Endodermal cell (in vitro differentiated cells): ENCODE data around the gene TMBIM1. TPM values are rescaled to one million over a fixed set of nuclear protein-coding genes. Genes with fewer than 3 reads are reported as not detected.

ENCODE experiments used
- DNase-seq: peaks from one replicate; pipeline ENCODE4 v3.0.0-alpha.2; 2017
- H3K27ac ChIP-seq: 2 replicates; pipeline ENCODE4 v1.5.1; 2013; ENCODE audit warnings: mild to moderate bottlenecking, low read depth, low read length, moderate library complexity
- H3K27me3 ChIP-seq: 2 replicates; pipeline ENCODE4 v1.6.1; 2013; ENCODE audit warnings: mild to moderate bottlenecking, low read length, moderate library complexity; ENCODE audit not compliant: insufficient read depth, control insufficient read depth, poor library complexity, severe bottlenecking
- H3K36me3 ChIP-seq: 2 replicates; pipeline ENCODE4 v1.7.0; 2013; ENCODE audit warnings: mild to moderate bottlenecking, low read length, moderate library complexity; ENCODE audit not compliant: control insufficient read depth, insufficient read depth
- H3K4me1 ChIP-seq: one replicate; pipeline ENCODE4 v1.7.0; 2013; ENCODE audit warnings: low read length; ENCODE audit not compliant: control insufficient read depth, insufficient read depth
- H3K4me3 ChIP-seq: 2 replicates; pipeline ENCODE4 v1.5.1; 2013; ENCODE audit warnings: mild to moderate bottlenecking, low read length, moderate library complexity
- H3K9ac ChIP-seq: 2 replicates; pipeline ENCODE4 v1.6.1; 2013; ENCODE audit warnings: mild to moderate bottlenecking, low read length, moderate library complexity; ENCODE audit not compliant: poor library complexity, severe bottlenecking; ENCODE audit errors: extremely low read depth
- H3K9me3 ChIP-seq: 2 replicates; pipeline ENCODE4 v1.6.1; 2013; ENCODE audit warnings: mild to moderate bottlenecking, low read length, moderate library complexity; ENCODE audit not compliant: control insufficient read depth
- H3K27ac Mint-ChIP-seq: 2 replicates; pipeline ENCODE4 v1.8.0; 2020; ENCODE audit warnings: mixed read lengths
- H3K27me3 Mint-ChIP-seq: 2 replicates; pipeline ENCODE4 v1.8.0; 2021; ENCODE audit warnings: mild to moderate bottlenecking, mixed read lengths; ENCODE audit not compliant: insufficient read depth
- H3K36me3 Mint-ChIP-seq: 2 replicates; pipeline ENCODE4 v1.8.0; 2020; ENCODE audit warnings: low read depth, mixed read lengths
- H3K4me1 Mint-ChIP-seq: 2 replicates; pipeline ENCODE4 v1.8.0; 2020; ENCODE audit warnings: mixed read lengths
- H3K4me3 Mint-ChIP-seq: 2 replicates; pipeline ENCODE4 v1.8.0; 2020; ENCODE audit warnings: mild to moderate bottlenecking, moderate library complexity, mixed read lengths
- H3K9me3 Mint-ChIP-seq: 2 replicates; pipeline ENCODE4 v1.8.0; 2020; ENCODE audit warnings: mild to moderate bottlenecking, mixed read lengths
- WGBS, 2 experiments: methylation state at CpG; one replicate each; pipeline versions ENCODE4 v1.1.5 to v1.1.7; 2013; ENCODE audit warnings: missing lambda C conversion rate in 2 of 2, mixed read lengths in 1 of 2; ENCODE audit not compliant: insufficient coverage in 1 of 2, insufficient read length in 1 of 2; 5-methylcytosine and 5-hydroxymethylcytosine counted together
- total RNA-seq, 2 donors: library from RNA; stranded (reverse); fragmentation: NEBNext Ultra II Directional in 1 of 2; extraction: Animal tissue kit (Norgen Biotek cat#: 25700) in 1 of 2; gene quantifications; 2 replicates in 1 of 2; 3 replicates in 1 of 2; pipeline ENCODE4 v1.2.1, GENCODE V29; 2021
- TF ChIP-seq, protein P1 (sequence below): fragments of 200-600 bp; sonication (generic); conservative IDR thresholded peaks from 2 replicates; pipeline ENCODE4 v1.5.0; 2021; ENCODE audit warnings: antibody characterized with exemption, mild to moderate bottlenecking

The TMBIM1 gene
- total RNA-seq, 2 donors from 2014 or later, result 50.7 to 53.8 TPM

DNA sequence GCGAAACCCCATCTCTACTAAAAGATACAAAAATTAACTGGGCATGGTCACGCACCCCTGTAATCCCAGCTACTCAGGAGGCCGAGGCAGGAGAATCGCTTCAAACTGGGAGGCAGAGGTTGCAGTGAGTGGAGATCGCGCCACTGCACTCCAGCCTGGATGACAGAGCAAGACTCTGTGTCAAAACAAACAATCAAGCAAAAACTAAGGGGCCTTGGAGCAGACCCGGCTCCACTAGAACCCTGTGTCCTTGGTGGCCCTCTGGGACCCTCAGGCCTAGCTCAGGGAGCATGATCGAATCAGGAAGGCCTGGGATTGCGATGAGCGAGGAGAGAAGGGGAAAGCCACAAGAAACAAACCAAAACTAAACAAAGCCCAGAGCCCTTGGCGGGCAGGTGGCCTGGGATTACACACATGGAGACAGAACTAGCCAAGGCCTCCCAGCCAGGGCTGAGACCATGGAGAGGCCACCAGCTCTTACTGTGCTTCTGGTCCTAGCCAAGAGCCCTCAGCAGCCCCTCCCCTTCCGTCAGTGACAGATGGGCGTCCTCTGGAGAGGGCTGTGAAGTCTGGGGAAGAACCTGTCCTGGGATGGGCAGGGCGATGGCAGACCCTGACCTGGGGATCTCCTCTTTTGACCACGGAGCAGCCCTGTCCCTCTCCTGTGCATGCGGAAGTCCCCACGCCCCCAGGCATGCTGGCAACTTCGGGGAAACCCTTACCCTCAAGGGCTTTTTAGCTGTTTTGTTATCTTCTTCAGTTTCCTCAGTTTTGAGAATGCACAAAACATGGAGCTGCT, 36.9 kb upstream of the TMBIM1 start:
- no peaks in the 10 kb centered on the region for H3K27me3 Mint-ChIP-seq
- H3K4me1 ChIP-seq, result peaks cover 2% of the 10 kb centered on the region
- no peaks in the 10 kb centered on the region for H3K9me3 Mint-ChIP-seq
- H3K27me3 ChIP-seq, result no peaks in the 10 kb centered on the region
- TF ChIP-seq, protein P1, sequence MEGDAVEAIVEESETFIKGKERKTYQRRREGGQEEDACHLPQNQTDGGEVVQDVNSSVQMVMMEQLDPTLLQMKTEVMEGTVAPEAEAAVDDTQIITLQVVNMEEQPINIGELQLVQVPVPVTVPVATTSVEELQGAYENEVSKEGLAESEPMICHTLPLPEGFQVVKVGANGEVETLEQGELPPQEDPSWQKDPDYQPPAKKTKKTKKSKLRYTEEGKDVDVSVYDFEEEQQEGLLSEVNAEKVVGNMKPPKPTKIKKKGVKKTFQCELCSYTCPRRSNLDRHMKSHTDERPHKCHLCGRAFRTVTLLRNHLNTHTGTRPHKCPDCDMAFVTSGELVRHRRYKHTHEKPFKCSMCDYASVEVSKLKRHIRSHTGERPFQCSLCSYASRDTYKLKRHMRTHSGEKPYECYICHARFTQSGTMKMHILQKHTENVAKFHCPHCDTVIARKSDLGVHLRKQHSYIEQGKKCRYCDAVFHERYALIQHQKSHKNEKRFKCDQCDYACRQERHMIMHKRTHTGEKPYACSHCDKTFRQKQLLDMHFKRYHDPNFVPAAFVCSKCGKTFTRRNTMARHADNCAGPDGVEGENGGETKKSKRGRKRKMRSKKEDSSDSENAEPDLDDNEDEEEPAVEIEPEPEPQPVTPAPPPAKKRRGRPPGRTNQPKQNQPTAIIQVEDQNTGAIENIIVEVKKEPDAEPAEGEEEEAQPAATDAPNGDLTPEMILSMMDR, result no peak
- no peak for DNase-seq
- H3K27ac ChIP-seq, result no peak overlapping the region
- H3K4me3 ChIP-seq, result no peak overlapping the region
- H3K4me1 Mint-ChIP-seq, result peaks cover 30% of the 10 kb centered on the region
- no peaks in the 10 kb centered on the region for H3K36me3 Mint-ChIP-seq
- no peaks in the 10 kb centered on the region for H3K36me3 ChIP-seq
- H3K9me3 ChIP-seq, result no peaks in the 10 kb centered on the region
- no peak overlapping the region for H3K9ac ChIP-seq
- 91 to 93% methylated on average over 16 to 18 of the region's 18 CpGs for WGBS, 2 experiments
- H3K4me3 Mint-ChIP-seq, result no peak overlapping the region
- H3K27ac Mint-ChIP-seq, result peak overlapping the region; percentile 77

- Histone ChIP-seq H3K4me1 (peaks cover 5% of the 10 kb centered on the region), H3K9me3 (no peaks in the 10 kb centered on the region), H3K9ac (no peak overlapping the region), H3K27ac (no peak overlapping the region), H3K36me3 (no peaks in the 10 kb centered on the region), H3K4me3 (no peak overlapping the region), H3K27me3 (no peaks in the 10 kb centered on the region)
- no peaks in the 10 kb centered on the region for H3K36me3 Mint-ChIP-seq
- no peaks in the 10 kb centered on the region for H3K27me3 Mint-ChIP-seq
- TF ChIP-seq, protein P1, result no peak
- peaks cover 38% of the 10 kb centered on the region for H3K4me1 Mint-ChIP-seq
- no peak overlapping the region for H3K4me3 Mint-ChIP-seq
- H3K9me3 Mint-ChIP-seq, result no peaks in the 10 kb centered on the region
- H3K27ac Mint-ChIP-seq, result no peak overlapping the region
- no peak for DNase-seq
- WGBS, 2 experiments, result 91 to 94% methylated on average over 2 of the region's 2 CpGs
These were observed 36.0 kb upstream of the TMBIM1 start for GRCh38 chr2:218328294-218328693.

GRCh38 chr2:218327451-218328210, 35.3 kb upstream of the TMBIM1 start:
- Histone ChIP-seq H3K27me3 (no peaks in the 10 kb centered on the region), H3K4me1 (peaks cover 5% of the 10 kb centered on the region), H3K4me3 (no peak overlapping the region), H3K9me3 (no peaks in the 10 kb centered on the region), H3K27ac (no peak overlapping the region), H3K36me3 (no peaks in the 10 kb centered on the region), H3K9ac (no peak overlapping the region)
- Mint-ChIP-seq H3K4me3 (no peak overlapping the region), H3K36me3 (no peaks in the 10 kb centered on the region), H3K27ac (peak overlapping the region; percentile 2), H3K4me1 (peaks cover 34% of the 10 kb centered on the region), H3K9me3 (no peaks in the 10 kb centered on the region), H3K27me3 (no peaks in the 10 kb centered on the region)
- 85 to 91% methylated on average over 8 to 11 of the region's 11 CpGs for WGBS, 2 experiments
- TF ChIP-seq, protein P1, result no peak
- no peak for DNase-seq
